ENCODE data around the gene SMG6. TPM values are rescaled to one million over a fixed set of nuclear protein-coding genes. Genes with fewer than 3 reads are reported as not detected.
A peak's percentile ranks its signal among the peaks of the same experiment; 100 is the strongest.

Gene SMG6
- total and polyA plus RNA-seq, 7 donors, result 11.1 to 38.8 (median 22.9) TPM

DNA sequence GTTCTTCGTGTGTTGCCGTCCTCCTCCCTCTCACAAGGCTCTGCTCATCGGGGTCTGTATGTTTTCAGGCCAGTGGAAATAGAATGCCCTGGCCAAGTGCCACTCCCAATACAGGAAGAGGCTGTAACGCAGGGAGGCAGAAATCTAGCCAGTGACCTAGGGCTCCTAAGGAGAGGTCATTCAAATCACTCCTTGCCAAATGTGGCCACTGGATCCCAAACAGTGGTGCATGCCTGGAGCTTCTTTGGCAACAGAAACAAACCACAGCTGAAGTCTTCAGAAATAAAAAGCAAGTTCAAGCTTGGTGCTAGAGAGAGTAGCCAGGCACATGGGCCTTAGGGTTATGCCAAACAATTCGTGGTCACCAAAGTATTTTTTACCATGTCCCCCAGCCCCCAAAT, 66.1 kb downstream of the SMG6 start:
- Histone ChIP-seq H3K9me3 (no peaks in the 10 kb centered on the region), H3K4me1 (peaks cover 0 to 63% (median 43%) of the 10 kb centered on the region in 4 donors), H3K4me3 (no peak overlapping the region), H3K36me3 (no peaks in the 10 kb centered on the region), H3K27me3 (no peaks in the 10 kb centered on the region), H3K27ac (peak overlapping the region; percentile 72 to 81 (median 74))
- TF ChIP-seq POLR2AphosphoS5 (IDR thresholded peaks at IDR 0.05) (no peak), EP300 (IDR thresholded peaks at IDR 0.05) (no peak), POLR2A (IDR thresholded peaks at IDR 0.05) (no peak)
- TF ChIP-seq, protein P1, sequence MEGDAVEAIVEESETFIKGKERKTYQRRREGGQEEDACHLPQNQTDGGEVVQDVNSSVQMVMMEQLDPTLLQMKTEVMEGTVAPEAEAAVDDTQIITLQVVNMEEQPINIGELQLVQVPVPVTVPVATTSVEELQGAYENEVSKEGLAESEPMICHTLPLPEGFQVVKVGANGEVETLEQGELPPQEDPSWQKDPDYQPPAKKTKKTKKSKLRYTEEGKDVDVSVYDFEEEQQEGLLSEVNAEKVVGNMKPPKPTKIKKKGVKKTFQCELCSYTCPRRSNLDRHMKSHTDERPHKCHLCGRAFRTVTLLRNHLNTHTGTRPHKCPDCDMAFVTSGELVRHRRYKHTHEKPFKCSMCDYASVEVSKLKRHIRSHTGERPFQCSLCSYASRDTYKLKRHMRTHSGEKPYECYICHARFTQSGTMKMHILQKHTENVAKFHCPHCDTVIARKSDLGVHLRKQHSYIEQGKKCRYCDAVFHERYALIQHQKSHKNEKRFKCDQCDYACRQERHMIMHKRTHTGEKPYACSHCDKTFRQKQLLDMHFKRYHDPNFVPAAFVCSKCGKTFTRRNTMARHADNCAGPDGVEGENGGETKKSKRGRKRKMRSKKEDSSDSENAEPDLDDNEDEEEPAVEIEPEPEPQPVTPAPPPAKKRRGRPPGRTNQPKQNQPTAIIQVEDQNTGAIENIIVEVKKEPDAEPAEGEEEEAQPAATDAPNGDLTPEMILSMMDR (IDR thresholded peaks at IDR 0.05), result no peak
- intact Hi-C loops (cut with DNase I), result loop anchor here (5.0 kb wide), 1 partner anchor 65 kb away; no protein-coding TSS in a partner anchor
- WGBS, 2 donors, result 75 to 86% methylated on average over 5 of the region's 5 CpGs
- no peak for DNase-seq

DNA sequence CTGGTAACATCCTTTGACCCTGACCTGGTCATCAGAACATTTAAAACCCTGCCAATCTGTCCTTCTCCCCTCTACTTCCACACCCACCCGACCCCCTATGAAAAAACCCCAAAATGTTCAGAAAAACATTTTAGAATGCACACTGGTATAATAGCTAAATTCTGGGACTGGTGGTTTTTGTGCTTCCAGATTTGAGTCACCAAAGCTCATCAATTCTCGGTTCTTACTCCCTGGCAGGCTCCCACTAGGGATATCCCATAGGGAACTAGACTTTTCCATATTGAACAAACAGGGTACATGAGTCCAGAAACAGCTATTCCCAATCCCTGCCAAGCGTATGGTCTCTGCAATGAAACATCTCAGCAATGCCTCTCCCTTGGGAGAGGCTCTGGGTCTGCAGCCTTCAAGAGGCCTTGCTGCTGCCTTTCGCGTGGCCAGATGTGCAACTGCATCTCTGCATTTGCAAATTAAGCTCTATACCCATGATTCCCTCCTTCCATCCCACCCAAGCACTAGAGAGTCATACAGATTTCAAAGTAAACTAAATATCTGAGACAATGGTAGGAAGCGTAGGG, 67.7 kb downstream of the SMG6 start:
- 71 to 76% methylated on average over 6 of the region's 6 CpGs for WGBS, 2 donors
- DNase-seq, result peak; percentile 74
- Histone ChIP-seq H3K27me3 (no peaks in the 10 kb centered on the region), H3K36me3 (no peaks in the 10 kb centered on the region), H3K27ac (peak overlapping the region; percentile 38 to 81 (median 64)), H3K4me1 (peaks cover 0 to 77% (median 60%) of the 10 kb centered on the region in 4 donors), H3K9me3 (no peaks in the 10 kb centered on the region), H3K4me3 (no peak overlapping the region)
- intact Hi-C loops (cut with DNase I), result loop anchor here (5.0 kb wide), 1 partner anchor 64 kb away; no protein-coding TSS in a partner anchor
- TF ChIP-seq POLR2AphosphoS5 (IDR thresholded peaks at IDR 0.05), result peak in 3 of 4 donors; percentile 20 to 46 (median 30)
- TF ChIP-seq, protein P1 (IDR thresholded peaks at IDR 0.05), result no peak

DNA sequence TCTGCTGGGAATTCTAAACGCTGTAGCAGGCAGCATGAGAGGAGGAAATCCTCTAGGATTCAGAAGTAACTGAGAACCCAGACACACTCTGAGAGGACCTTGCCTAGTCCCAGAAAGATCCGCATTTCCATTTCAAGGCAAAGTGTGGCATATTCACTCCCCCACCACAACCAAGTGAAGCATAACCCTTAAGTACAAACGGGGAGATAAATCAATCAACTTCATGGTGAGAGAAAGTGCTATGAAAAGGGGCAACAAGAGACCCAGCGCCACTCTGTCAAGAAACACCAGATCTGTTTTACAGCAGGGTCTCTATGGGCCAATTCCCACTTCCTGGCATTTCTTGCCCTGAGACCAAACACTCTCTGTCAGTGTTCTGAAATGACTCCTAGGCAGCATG, 68.3 kb downstream of the SMG6 start:
- Histone ChIP-seq H3K4me3 (no peak overlapping the region), H3K27me3 (no peaks in the 10 kb centered on the region), H3K4me1 (peaks cover 0 to 80% (median 64%) of the 10 kb centered on the region in 4 donors), H3K27ac (peak overlapping the region; percentile 38 to 81 (median 64)), H3K9me3 (no peaks in the 10 kb centered on the region), H3K36me3 (no peaks in the 10 kb centered on the region)
- peak; percentile 18 for DNase-seq
- 92 to 94% methylated on average over 4 of the region's 4 CpGs for WGBS, 2 donors
- intact Hi-C loops (cut with DNase I), result loop anchor here (5.0 kb wide), 1 partner anchor 63 kb away; no protein-coding TSS in a partner anchor
- TF ChIP-seq, protein P1 (IDR thresholded peaks at IDR 0.05), result no peak
- no peak for TF ChIP-seq EP300 (IDR thresholded peaks at IDR 0.05)
- no peak for TF ChIP-seq POLR2A (IDR thresholded peaks at IDR 0.05)
- TF ChIP-seq POLR2AphosphoS5 (IDR thresholded peaks at IDR 0.05), result no peak

DNA sequence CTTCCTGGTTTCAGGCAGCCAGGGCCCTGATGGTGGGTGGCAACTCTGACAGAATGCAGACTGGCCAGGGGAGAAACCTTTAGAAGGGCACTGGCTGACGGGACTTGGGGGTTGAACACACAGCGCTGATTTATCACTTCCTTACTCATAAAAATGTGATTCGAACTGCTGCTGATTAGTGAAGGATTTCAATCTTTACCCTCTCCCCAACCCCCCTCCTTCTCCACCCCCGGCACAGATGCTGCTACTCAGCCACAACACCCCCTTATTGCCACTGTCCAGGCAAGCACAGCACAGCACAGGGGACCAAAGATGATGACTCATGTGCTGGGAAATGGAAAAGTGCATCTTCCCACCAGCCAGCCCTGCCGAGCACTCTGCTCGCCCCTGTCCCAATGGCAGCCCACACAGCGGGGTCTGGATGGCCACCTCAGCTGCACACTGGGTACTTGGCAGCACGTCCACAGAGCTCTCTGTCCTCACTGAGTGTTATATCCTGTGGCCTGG, 70.1 kb downstream of the SMG6 start:
- intact Hi-C loops (cut with DNase I), result no loop called here
- DNase-seq, result peak; percentile 69

More for the DNA sequence above, 70.1 kb downstream of the SMG6 start:
- peaks cover 0 to 66% (median 52%) of the 10 kb centered on the region in 4 donors for H3K4me1 ChIP-seq
- H3K27me3 ChIP-seq, result no peaks in the 10 kb centered on the region
- H3K36me3 ChIP-seq, result no peaks in the 10 kb centered on the region
- peak overlapping the region; percentile 42 to 71 (median 58) for H3K27ac ChIP-seq
- H3K9me3 ChIP-seq, result no peaks in the 10 kb centered on the region
- no peak for TF ChIP-seq EP300 (IDR thresholded peaks at IDR 0.05)
- TF ChIP-seq POLR2AphosphoS5 (IDR thresholded peaks at IDR 0.05), result no peak
- TF ChIP-seq, protein P1 (IDR thresholded peaks at IDR 0.05), result no peak
- no peak for TF ChIP-seq POLR2A (IDR thresholded peaks at IDR 0.05)
- WGBS, 2 donors, result 69 to 80% methylated on average over 8 of the region's 8 CpGs
- no peak overlapping the region for H3K4me3 ChIP-seq

Data from sigmoid colon (tissue), 7 donors.